B cell (primary cell): ENCODE results near the gene SLC25A4. TPM values are rescaled to one million over a fixed set of nuclear protein-coding genes. Genes with fewer than 3 reads are reported as not detected.

Experiments used
- ATAC-seq: fragments of 200-7000 bp; cut with Tn5 transposase; one replicate; pipeline ENCODE4 v1.10.0; 2021; ENCODE audit warnings: low read depth, mild to moderate bottlenecking, moderate number of reproducible peaks, moderate library complexity
- CTCF ChIA-PET: fragments of 350-600 bp; sonication (Branson Sonifier 250); formaldehyde crosslinking; loops from one replicate; lab custom pipeline; 2021; ENCODE audit warnings: antibody characterized with exemption, inconsistent platforms; lab: Charles Lee
- POLR2A ChIA-PET: fragments of 350-600 bp; sonication (Branson Sonifier 250); formaldehyde crosslinking; loops from one replicate; lab custom pipeline; 2021; ENCODE audit warnings: antibody characterized with exemption; lab: Charles Lee
- DNase-seq: peaks from one replicate; pipeline ENCODE4 v3.0.0; 2013
- H2AFZ ChIP-seq: 2 replicates; pipeline ENCODE4 v1.6.1; 2012; ENCODE audit warnings: mild to moderate bottlenecking, low read depth, low read length; ENCODE audit not compliant: insufficient read depth, poor library complexity, severe bottlenecking
- H3K27ac ChIP-seq, 2 donors: 1 replicate in 1 of 2; 2 replicates in 1 of 2; pipeline ENCODE4 v1.5.1; 2012 to 2013; ENCODE audit warnings: low read length in 2 of 2, mild to moderate bottlenecking in 2 of 2, moderate library complexity in 1 of 2
- H3K27me3 ChIP-seq, 4 experiments: fragments of 200-600 bp in 1 of 4; sonication (generic) in 1 of 4; replicated peaks in 1 of 4; 1 replicate in 2 of 4; 2 replicates in 2 of 4; pipeline versions ENCODE4 v1.6.1 to v1.7.0; 2013 to 2016; ENCODE audit warnings: low read length in 3 of 4, mild to moderate bottlenecking in 2 of 4, mixed read lengths in 1 of 4, moderate library complexity in 1 of 4; ENCODE audit not compliant: insufficient read depth in 4 of 4, control insufficient read depth in 3 of 4; ENCODE audit errors: control extremely low read depth in 1 of 4
- H3K36me3 ChIP-seq, 2 experiments: replicated peaks in 1 of 2; 1 replicate in 1 of 2; 2 replicates in 1 of 2; pipeline versions ENCODE4 v1.6.1 to v1.7.1; 2013; ENCODE audit warnings: low read length in 1 of 2; ENCODE audit not compliant: insufficient read depth in 2 of 2, control insufficient read depth in 1 of 2; ENCODE audit errors: control extremely low read depth in 1 of 2, extremely low read depth in 1 of 2
- H3K4me1 ChIP-seq, 2 donors: fragments of 200-600 bp in 1 of 2; sonication (generic) in 1 of 2; 1 replicate in 1 of 2; 2 replicates in 1 of 2; pipeline versions ENCODE4 v1.5.1 to v1.6.1; 2013 to 2017; ENCODE audit warnings: low read length in 2 of 2; ENCODE audit not compliant: control insufficient read depth in 2 of 2, insufficient read depth in 2 of 2
- H3K4me2 ChIP-seq: replicated peaks from 2 replicates; pipeline ENCODE3; 2012; ENCODE audit warnings: mild to moderate bottlenecking, low read depth, low read length; ENCODE audit not compliant: poor library complexity, severe bottlenecking
- H3K4me3 ChIP-seq, 5 experiments: fragments of 200-600 bp in 1 of 5; sonication (generic) in 1 of 5; 1 replicate in 3 of 5; 2 replicates in 2 of 5; pipeline versions ENCODE4 v1.5.1 to v1.7.0; 2011 to 2016; ENCODE audit warnings: low read length in 4 of 5, mild to moderate bottlenecking in 4 of 5, low read depth in 2 of 5, control low read depth in 1 of 5, moderate library complexity in 1 of 5; ENCODE audit not compliant: insufficient read depth in 1 of 5; ENCODE audit errors: control extremely low read depth in 1 of 5, extremely low read depth in 1 of 5
- H3K79me2 ChIP-seq: fragments of 200-600 bp; sonication (generic); one replicate; pipeline ENCODE4 v1.6.0; 2016; ENCODE audit warnings: low read length; ENCODE audit not compliant: control insufficient read depth, insufficient read depth
- H3K9ac ChIP-seq: fragments of 200-600 bp; sonication (generic); 2 replicates; pipeline ENCODE4 v1.6.1; 2017; ENCODE audit warnings: mild to moderate bottlenecking, low read length, moderate library complexity
- H3K9me3 ChIP-seq, 3 donors: one replicate each; pipeline versions ENCODE4 v1.6.1 to v1.7.1; 2013; ENCODE audit warnings: low read length in 2 of 3; ENCODE audit not compliant: control insufficient read depth in 2 of 3, insufficient read depth in 1 of 3; ENCODE audit errors: control extremely low read depth in 1 of 3
- H4K20me1 ChIP-seq: 2 replicates; pipeline ENCODE4 v1.6.0; 2012; ENCODE audit warnings: mild to moderate bottlenecking, low read length; ENCODE audit not compliant: insufficient read depth, control insufficient read depth, poor library complexity, severe bottlenecking
- H3K27ac Mint-ChIP-seq: one replicate; pipeline ENCODE4 v1.8.0; 2021; ENCODE audit warnings: mixed read lengths
- H3K27me3 Mint-ChIP-seq: one replicate; pipeline ENCODE4 v1.8.0; 2021; ENCODE audit warnings: mixed read lengths
- H3K4me1 Mint-ChIP-seq: one replicate; pipeline ENCODE4 v1.8.0; 2021; ENCODE audit warnings: mixed read lengths
- H3K4me3 Mint-ChIP-seq: one replicate; pipeline ENCODE4 v1.8.0; 2021; ENCODE audit warnings: mixed read lengths
- H3K9me3 Mint-ChIP-seq: one replicate; pipeline ENCODE4 v1.8.0; 2022; ENCODE audit warnings: mixed read lengths; ENCODE audit not compliant: insufficient read depth
- EZH2 ChIP-seq: IDR thresholded peaks from 2 replicates; pipeline ENCODE4 v1.6.1; 2012; ENCODE audit warnings: borderline replicate concordance, low read depth, mild to moderate bottlenecking, moderate library complexity, low read length; ENCODE audit not compliant: insufficient read depth, poor library complexity, severe bottlenecking
- WGBS: methylation state at CpG from one replicate; pipeline ENCODE4 v1.1.5; 2013; ENCODE audit warnings: missing lambda C conversion rate; ENCODE audit not compliant: insufficient coverage; 5-methylcytosine and 5-hydroxymethylcytosine counted together
- intact Hi-C: fragments of 100-400 bp; cut with micrococcal nuclease; formaldehyde crosslinking; loops from one replicate; pipeline ENCODE4 v1.10.0; 2022
- polyA plus RNA-seq: library from polyadenylated mRNA; depleted of rRNA; stranded (reverse); fragments of >200 nt; gene quantifications from 2 replicates; pipeline ENCODE4 v1.2.3, GENCODE V29; 2012
- total RNA-seq, 2 donors: library from RNA; stranded (reverse); fragments of 120-200 nt in 1 of 2; gene quantifications; 1 replicate in 1 of 2; 2 replicates in 1 of 2; pipeline versions ENCODE4 v1.2.3 to v1.2.4, GENCODE V29; 2013 to 2022
- TF ChIP-seq, protein P1 (sequence below): fragments of 200-600 bp; IDR thresholded peaks from one replicate; pipeline ENCODE4 v1.8.0; 2022; ENCODE audit warnings: antibody characterized with exemption, mild to moderate bottlenecking

Gene SLC25A4
- total and polyA plus RNA-seq, 2 donors (not counting 1 experiment from before 2014, with no cell fraction given) = 7.3 to 11.7 TPM

DNA sequence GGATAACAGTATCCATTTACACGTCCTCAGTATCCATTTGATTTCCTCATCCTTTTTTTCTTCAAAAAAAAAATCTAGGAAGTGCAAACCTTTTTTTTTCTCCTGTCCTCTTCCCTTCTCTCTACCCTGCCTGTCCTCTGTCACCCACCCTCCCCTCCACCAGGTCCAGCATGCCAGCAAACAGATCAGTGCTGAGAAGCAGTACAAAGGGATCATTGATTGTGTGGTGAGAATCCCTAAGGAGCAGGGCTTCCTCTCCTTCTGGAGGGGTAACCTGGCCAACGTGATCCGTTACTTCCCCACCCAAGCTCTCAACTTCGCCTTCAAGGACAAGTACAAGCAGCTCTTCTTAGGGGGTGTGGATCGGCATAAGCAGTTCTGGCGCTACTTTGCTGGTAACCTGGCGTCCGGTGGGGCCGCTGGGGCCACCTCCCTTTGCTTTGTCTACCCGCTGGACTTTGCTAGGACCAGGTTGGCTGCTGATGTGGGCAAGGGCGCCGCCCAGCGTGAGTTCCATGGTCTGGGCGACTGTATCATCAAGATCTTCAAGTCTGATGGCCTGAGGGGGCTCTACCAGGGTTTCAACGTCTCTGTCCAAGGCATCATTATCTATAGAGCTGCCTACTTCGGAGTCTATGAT lies 1.7 kb downstream of the SLC25A4 start:
- Mint-ChIP-seq H3K4me1 (peaks cover 15% of the 10 kb centered on the region), H3K27ac (peak overlapping the region; percentile 26), H3K9me3 (no peaks in the 10 kb centered on the region), H3K4me3 (peak overlapping the region; percentile 52), H3K27me3 (no peaks in the 10 kb centered on the region)
- POLR2A ChIA-PET = no interaction called here
- no peak for DNase-seq
- Histone ChIP-seq H3K9me3 (no peaks in the 10 kb centered on the region), H3K27me3 (no peaks in the 10 kb centered on the region), H4K20me1 (no peaks in the 10 kb centered on the region), H3K9ac (no peak overlapping the region), H3K27ac (no peak overlapping the region), H3K36me3 (peaks cover 0 to 10% of the 10 kb centered on the region in 2 experiments), H2AFZ (no peak overlapping the region), H3K79me2 (no peaks in the 10 kb centered on the region), H3K4me3 (no peak overlapping the region), H3K4me1 (peaks cover 13% of the 10 kb centered on the region in 2 donors), H3K4me2 (no peak overlapping the region)
- TF ChIP-seq, protein P1, sequence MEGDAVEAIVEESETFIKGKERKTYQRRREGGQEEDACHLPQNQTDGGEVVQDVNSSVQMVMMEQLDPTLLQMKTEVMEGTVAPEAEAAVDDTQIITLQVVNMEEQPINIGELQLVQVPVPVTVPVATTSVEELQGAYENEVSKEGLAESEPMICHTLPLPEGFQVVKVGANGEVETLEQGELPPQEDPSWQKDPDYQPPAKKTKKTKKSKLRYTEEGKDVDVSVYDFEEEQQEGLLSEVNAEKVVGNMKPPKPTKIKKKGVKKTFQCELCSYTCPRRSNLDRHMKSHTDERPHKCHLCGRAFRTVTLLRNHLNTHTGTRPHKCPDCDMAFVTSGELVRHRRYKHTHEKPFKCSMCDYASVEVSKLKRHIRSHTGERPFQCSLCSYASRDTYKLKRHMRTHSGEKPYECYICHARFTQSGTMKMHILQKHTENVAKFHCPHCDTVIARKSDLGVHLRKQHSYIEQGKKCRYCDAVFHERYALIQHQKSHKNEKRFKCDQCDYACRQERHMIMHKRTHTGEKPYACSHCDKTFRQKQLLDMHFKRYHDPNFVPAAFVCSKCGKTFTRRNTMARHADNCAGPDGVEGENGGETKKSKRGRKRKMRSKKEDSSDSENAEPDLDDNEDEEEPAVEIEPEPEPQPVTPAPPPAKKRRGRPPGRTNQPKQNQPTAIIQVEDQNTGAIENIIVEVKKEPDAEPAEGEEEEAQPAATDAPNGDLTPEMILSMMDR = no peak
- TF ChIP-seq EZH2 = no peak
- 97% methylated on average over 16 of the region's 16 CpGs for WGBS
- CTCF ChIA-PET = interaction anchor here (0.5 to 1.3 kb wide), 3 partner anchors 39 to 286 kb away, joined by 3 to 6 read pairs (median 4); no protein-coding TSS in a partner anchor
- ATAC-seq = no peak
- intact Hi-C loops = loop anchor here (5.0 to 10.0 kb wide), 4 partner anchors 38 to 1642 kb away; partner anchors contain the start of genes ACSL1 and CENPU

DNA sequence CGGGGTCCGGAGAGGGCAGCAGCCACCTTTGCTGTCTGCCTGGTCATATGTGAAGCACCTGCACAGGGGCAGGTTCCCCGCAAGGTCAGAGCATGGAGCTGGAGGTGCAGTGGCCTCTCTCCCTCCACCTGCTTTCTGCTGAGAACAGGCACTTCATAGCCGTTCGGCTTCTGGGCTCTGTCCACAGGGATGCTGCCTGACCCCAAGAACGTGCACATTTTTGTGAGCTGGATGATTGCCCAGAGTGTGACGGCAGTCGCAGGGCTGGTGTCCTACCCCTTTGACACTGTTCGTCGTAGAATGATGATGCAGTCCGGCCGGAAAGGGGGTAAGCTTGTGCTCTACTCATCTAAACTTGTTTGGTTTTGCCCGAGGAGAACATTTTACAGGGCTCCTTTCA lies 2.5 kb downstream of the SLC25A4 start:
- Histone ChIP-seq H3K4me1 (peaks cover 13% of the 10 kb centered on the region in 2 donors), H3K4me3 (no peak overlapping the region), H3K79me2 (no peaks in the 10 kb centered on the region), H3K27me3 (no peaks in the 10 kb centered on the region), H3K36me3 (peaks cover 0 to 10% of the 10 kb centered on the region in 2 experiments), H3K27ac (no peak overlapping the region), H3K4me2 (no peak overlapping the region), H3K9me3 (no peaks in the 10 kb centered on the region), H2AFZ (no peak overlapping the region), H4K20me1 (no peaks in the 10 kb centered on the region), H3K9ac (no peak overlapping the region)
- peaks cover 15% of the 10 kb centered on the region for H3K4me1 Mint-ChIP-seq
- no peaks in the 10 kb centered on the region for H3K9me3 Mint-ChIP-seq
- TF ChIP-seq, protein P1 = no peak
- TF ChIP-seq EZH2 = no peak
- intact Hi-C loops = loop anchor here (10.0 kb wide), 1 partner anchor 321 kb away; the partner anchor contains the start of gene ACSL1
- CTCF ChIA-PET = interaction anchor here (0.7 to 1.7 kb wide), 3 partner anchors 11 to 38 kb away, joined by 3 to 6 read pairs (median 4); no protein-coding TSS in a partner anchor
- no peak overlapping the region for H3K27ac Mint-ChIP-seq
- 97% methylated on average over 12 of the region's 13 CpGs for WGBS
- no peak for ATAC-seq
- H3K4me3 Mint-ChIP-seq = no peak overlapping the region
- H3K27me3 Mint-ChIP-seq = no peaks in the 10 kb centered on the region
- DNase-seq = no peak
- POLR2A ChIA-PET = no interaction called here
